ENCODE results near the gene GDF2.

The GDF2 gene

DNA sequence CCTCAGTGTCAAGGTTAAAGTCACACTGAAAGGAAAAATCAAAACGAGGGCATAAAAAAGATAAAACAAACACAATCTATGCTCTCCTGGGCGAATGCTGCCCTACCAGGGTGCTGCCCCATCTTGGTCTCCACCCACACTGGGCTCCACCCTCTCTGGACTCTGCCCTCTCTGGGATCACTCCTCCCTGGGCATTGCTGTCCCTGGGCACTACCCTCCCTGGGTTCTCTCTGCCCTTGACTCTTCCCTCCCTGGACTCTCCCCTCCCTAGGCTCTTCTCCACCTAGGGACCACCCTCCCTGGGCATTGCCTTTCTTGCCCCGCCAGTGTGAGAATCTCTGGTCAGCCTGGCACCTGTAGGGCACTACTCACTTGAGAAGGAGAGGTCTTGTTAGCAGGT lies 8.6 kb downstream of the GDF2 start:
- TF ChIP-seq, protein P1, sequence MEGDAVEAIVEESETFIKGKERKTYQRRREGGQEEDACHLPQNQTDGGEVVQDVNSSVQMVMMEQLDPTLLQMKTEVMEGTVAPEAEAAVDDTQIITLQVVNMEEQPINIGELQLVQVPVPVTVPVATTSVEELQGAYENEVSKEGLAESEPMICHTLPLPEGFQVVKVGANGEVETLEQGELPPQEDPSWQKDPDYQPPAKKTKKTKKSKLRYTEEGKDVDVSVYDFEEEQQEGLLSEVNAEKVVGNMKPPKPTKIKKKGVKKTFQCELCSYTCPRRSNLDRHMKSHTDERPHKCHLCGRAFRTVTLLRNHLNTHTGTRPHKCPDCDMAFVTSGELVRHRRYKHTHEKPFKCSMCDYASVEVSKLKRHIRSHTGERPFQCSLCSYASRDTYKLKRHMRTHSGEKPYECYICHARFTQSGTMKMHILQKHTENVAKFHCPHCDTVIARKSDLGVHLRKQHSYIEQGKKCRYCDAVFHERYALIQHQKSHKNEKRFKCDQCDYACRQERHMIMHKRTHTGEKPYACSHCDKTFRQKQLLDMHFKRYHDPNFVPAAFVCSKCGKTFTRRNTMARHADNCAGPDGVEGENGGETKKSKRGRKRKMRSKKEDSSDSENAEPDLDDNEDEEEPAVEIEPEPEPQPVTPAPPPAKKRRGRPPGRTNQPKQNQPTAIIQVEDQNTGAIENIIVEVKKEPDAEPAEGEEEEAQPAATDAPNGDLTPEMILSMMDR (IDR thresholded peaks at IDR 0.05; ENCODE audit: insufficient read depth, low read depth, low read length, missing control alignments): no peak
- no peak for DNase-seq (ENCODE audit: low read depth)
- H3K4me3 ChIP-seq (ENCODE audit: low read depth, low read length): no peak overlapping the region

DNA sequence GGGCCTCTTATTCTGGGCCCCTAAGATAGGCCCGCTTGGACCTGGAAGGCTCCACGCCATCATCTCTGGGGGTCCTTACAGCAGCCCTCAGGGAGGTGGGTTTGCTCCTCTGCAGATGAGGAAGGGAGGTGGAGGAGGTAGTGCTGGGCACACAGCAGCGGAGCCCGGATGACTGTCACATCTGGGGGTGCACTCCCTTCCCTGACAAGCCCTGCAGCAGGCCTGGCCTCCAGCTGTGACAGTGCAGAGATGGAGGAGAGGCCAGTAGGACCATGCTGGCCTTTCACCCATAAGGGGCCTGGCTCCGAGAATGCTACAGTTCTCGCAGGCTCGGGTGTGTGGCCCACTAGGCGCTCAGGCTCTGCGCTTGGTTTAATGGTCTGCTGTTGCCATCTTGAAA lies 9.2 kb downstream of the GDF2 start:
- DNase-seq (ENCODE audit: low read depth): no peak
- TF ChIP-seq, protein P1 (IDR thresholded peaks at IDR 0.05; ENCODE audit: insufficient read depth, low read depth, low read length, missing control alignments): no peak
- no peak overlapping the region for H3K4me3 ChIP-seq (ENCODE audit: low read depth, low read length)

DNA sequence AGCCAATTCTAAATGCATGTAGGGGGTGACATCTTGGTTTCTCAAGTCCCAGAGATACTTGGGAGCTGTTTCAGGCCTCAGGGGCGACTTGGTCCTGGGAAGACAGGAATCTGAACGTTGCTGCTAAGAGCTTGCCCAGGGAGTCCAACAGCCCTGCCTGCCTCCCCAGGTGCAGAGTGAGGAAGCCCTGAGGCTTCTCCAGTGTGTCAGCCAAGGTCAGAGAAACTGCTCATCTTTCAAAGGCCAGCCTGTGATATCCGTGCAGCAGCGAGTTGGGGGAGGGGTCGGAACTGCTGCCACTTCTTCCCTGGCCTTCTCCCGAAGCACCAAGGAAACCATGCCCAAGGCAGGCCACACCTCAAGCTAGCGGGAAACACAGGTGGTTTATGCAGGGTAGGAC lies 9.7 kb downstream of the GDF2 start:
- no peak overlapping the region for H3K4me3 ChIP-seq (ENCODE audit: low read depth, low read length)
- DNase-seq (ENCODE audit: low read depth): no peak
- TF ChIP-seq, protein P1 (IDR thresholded peaks at IDR 0.05; ENCODE audit: insufficient read depth, low read depth, low read length, missing control alignments): no peak

DNA sequence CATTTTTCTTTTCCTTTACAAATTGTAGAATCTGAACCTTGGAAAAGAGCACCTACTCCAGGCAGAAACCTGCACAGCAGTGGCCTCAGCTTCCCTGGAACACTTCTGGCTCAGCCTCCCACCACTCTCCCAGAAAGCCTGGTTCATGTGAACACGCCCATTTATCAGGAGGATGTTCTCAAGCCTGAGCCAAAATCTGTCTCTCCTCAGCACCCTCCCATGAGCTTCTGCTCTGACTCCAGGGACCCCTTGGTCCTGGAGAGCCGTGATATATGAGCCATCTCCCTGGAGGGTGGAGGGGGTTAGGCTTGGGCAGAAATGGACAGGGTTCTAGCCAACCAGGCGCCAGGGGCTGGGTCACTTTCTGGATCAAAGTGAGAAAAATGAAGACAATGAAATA lies 10.1 kb downstream of the GDF2 start:
- H3K4me3 ChIP-seq (ENCODE audit: low read depth, low read length): no peak overlapping the region
- no peak for DNase-seq (ENCODE audit: low read depth)
- TF ChIP-seq, protein P1 (IDR thresholded peaks at IDR 0.05; ENCODE audit: insufficient read depth, low read depth, low read length, missing control alignments): no peak

DNA sequence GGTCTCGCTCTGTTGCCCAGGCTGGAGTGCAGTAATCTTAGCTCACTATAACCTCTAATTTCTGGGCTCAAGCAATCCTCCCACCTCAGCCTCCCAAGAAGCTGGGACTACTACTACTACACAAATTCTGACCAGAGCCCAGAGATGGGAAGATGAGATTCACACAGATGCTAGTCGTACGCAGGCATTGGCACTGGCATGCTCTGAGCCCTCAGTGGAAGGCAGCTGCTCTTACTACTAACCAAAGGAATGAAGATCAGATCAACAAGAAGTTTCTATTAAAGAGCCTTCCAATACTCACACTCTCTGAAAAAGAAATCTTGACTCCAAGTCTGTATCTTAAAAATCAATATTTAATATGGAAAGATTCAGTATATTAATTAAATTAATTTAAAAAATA lies 10.7 kb downstream of the GDF2 start:
- DNase-seq (ENCODE audit: low read depth): no peak
- H3K4me3 ChIP-seq (ENCODE audit: low read depth, low read length): no peak overlapping the region
- TF ChIP-seq, protein P1 (IDR thresholded peaks at IDR 0.05; ENCODE audit: insufficient read depth, low read depth, low read length, missing control alignments): no peak

DNA sequence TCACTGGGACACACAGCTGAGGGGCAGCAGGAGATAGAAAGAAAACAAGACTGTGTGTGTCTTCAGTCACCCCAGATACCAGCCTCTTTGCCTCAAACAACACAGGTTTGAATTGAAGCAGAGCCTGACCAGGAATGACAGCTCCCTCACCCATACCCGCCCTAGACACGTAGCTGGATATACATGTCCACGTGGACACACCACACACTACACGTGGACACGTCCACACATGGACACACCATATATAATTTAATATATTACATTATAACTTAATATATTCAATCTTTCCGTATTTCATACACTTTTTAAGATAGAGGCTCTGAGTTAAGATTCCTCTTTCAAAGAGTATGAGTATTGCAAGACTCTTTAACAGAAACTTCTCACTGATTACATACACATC lies 11.3 kb downstream of the GDF2 start:
- DNase-seq (ENCODE audit: low read depth): no peak
- no peak overlapping the region for H3K4me3 ChIP-seq (ENCODE audit: low read depth, low read length)
- TF ChIP-seq, protein P1 (IDR thresholded peaks at IDR 0.05; ENCODE audit: insufficient read depth, low read depth, low read length, missing control alignments): no peak

DNA sequence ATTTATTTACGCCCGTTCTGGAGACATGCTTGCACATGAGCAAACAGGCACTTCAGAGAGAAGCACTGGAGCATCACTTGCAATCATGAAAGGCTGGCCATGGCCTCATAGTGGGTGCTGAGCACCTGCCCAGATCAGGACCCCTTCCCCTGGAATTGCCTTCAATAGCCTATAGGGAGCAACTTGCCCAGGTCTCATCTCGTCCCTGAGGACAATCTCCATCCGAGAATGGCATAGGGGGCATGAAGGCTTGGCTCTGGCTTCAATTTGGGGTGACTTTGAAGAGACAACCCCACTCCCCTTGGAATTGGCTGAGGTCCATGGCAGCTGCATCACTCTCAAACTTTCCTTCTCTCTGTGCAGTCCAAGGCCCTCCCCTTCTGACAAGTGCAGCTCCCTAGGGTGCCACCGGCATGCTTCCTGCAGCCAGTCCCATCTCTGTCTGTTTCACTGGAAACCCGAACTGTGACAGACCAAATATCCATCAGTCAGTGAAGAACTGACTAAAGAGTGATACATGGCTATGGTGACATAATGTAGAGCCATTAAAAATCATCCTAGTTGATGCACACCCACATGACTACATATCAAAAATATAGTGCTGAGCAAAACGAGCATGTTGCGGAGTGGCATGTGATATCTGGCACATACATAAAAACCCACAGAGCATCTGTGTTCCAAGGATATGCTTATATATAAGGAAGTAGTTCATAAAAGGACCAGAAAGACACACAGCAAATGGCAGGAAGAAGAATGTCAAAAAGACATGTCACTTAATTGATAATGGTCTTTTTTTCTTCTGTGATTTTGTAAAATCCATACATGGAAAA lies 12.4 kb downstream of the GDF2 start:
- TF ChIP-seq, protein P1 (IDR thresholded peaks at IDR 0.05; ENCODE audit: insufficient read depth, low read depth, low read length, missing control alignments): no peak
- DNase-seq (ENCODE audit: low read depth): no peak
- H3K4me3 ChIP-seq (ENCODE audit: low read depth, low read length): no peak overlapping the region

Measured in GM12865 (cell line).